ENCODE data around the gene PREX1.

Gene PREX1

GRCh38 chr20:48583171-48583570, 244.6 kb downstream of the PREX1 start:
- no peak overlapping the region for H3K4me3 ChIP-seq (ENCODE audit: low read depth, low read length)
- TF ChIP-seq, protein P1, sequence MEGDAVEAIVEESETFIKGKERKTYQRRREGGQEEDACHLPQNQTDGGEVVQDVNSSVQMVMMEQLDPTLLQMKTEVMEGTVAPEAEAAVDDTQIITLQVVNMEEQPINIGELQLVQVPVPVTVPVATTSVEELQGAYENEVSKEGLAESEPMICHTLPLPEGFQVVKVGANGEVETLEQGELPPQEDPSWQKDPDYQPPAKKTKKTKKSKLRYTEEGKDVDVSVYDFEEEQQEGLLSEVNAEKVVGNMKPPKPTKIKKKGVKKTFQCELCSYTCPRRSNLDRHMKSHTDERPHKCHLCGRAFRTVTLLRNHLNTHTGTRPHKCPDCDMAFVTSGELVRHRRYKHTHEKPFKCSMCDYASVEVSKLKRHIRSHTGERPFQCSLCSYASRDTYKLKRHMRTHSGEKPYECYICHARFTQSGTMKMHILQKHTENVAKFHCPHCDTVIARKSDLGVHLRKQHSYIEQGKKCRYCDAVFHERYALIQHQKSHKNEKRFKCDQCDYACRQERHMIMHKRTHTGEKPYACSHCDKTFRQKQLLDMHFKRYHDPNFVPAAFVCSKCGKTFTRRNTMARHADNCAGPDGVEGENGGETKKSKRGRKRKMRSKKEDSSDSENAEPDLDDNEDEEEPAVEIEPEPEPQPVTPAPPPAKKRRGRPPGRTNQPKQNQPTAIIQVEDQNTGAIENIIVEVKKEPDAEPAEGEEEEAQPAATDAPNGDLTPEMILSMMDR (IDR thresholded peaks at IDR 0.05; ENCODE audit: borderline replicate concordance, insufficient read depth, low read depth, low read length) = no peak

DNA sequence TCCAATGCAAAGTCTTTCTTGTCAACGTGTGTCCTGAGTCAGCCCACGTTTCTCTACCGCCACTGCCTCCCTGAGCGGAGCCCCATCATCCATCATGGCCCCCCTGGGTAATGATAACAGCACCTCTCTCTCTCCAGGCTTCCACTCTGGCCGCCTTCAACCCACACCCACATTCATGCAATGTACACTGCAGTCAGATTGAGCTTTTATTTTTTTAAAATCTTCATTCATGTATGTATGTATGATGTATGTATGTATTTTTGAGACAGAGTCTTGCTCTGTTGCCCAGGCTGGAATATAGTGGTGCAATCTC, 245.2 kb downstream of the PREX1 start:
- H3K4me3 ChIP-seq (ENCODE audit: low read depth, low read length) = no peak overlapping the region
- TF ChIP-seq, protein P1 (IDR thresholded peaks at IDR 0.05; ENCODE audit: borderline replicate concordance, insufficient read depth, low read depth, low read length) = no peak

GRCh38 chr20:48581167-48581566, 246.6 kb downstream of the PREX1 start:
- TF ChIP-seq, protein P1 (IDR thresholded peaks at IDR 0.05; ENCODE audit: borderline replicate concordance, insufficient read depth, low read depth, low read length) = no peak
- no peak overlapping the region for H3K4me3 ChIP-seq (ENCODE audit: low read depth, low read length)

- TF ChIP-seq, protein P1 (IDR thresholded peaks at IDR 0.05; ENCODE audit: borderline replicate concordance, insufficient read depth, low read depth, low read length) = no peak
- no peak overlapping the region for H3K4me3 ChIP-seq (ENCODE audit: low read depth, low read length)
These were observed 249.3 kb downstream of the PREX1 start for GRCh38 chr20:48578397-48579098.

DNA sequence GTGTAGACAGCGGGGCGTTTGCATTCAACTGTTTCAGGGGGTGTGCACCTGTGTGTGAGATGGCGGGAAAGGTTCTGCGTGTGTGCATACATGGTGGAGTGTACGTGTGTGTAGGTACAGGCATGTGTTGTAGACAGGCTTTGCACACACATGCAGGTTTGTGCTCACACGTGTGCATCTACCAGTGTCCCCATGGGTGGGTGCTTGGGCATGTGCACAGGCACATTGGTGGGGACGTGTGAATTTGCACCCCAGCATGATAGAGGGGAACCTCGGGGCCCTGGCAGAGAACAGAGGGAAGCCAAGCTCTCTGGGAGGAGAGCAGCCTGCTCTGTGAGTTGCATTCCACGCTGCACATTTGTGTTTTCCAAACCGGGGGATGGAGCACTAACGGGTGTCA, 250.2 kb downstream of the PREX1 start:
- TF ChIP-seq, protein P1 (IDR thresholded peaks at IDR 0.05; ENCODE audit: borderline replicate concordance, insufficient read depth, low read depth, low read length) = no peak
- no peak overlapping the region for H3K4me3 ChIP-seq (ENCODE audit: low read depth, low read length)

- no peak overlapping the region for H3K4me3 ChIP-seq (ENCODE audit: low read depth, low read length)
- TF ChIP-seq, protein P1 (IDR thresholded peaks at IDR 0.05; ENCODE audit: borderline replicate concordance, insufficient read depth, low read depth, low read length) = no peak
These were observed 253.4 kb downstream of the PREX1 start for GRCh38 chr20:48574383-48574782.
